ENCODE measurements around the gene MYBPHL. TPM values are rescaled to one million over a fixed set of nuclear protein-coding genes. Genes with fewer than 3 reads are reported as not detected.

MYBPHL gene
- total and polyA plus RNA-seq, 2 of the 13 experiments (the other 11 are each of a cell fraction or from before 2014, with no cell fraction given): 3.7 to 3.8 TPM

- 0 out of 2 replicates have a peak, but pooled peaks have one; percentile 12 for TF ChIP-seq POGK (CRISPR knock-in tag; conservative IDR thresholded peaks at IDR 0.05)
- TF ChIP-seq ZNF558 (CRISPR knock-in tag; IDR thresholded peaks at IDR 0.05; ENCODE audit: borderline replicate concordance): no peak
- no peak for TF ChIP-seq ZNF274 (CRISPR knock-in tag; IDR thresholded peaks at IDR 0.05)
- TF ChIP-seq ZNF546 (CRISPR knock-in tag; conservative IDR thresholded peaks at IDR 0.05): no peak
- no peak for TF ChIP-seq PHF21A (CRISPR knock-in tag; IDR thresholded peaks at IDR 0.05)
- no peak; the same call in 1 of the 2 replicates for TF ChIP-seq MTA1 (CRISPR knock-in tag; IDR thresholded peaks at IDR 0.05; ENCODE audit: borderline replicate concordance)
- no peak for TF ChIP-seq IKZF4 (CRISPR knock-in tag; IDR thresholded peaks at IDR 0.05; ENCODE audit: borderline replicate concordance, low read depth, not compliant biosample characterization)
- TF ChIP-seq NFYC (CRISPR knock-in tag; IDR thresholded peaks at IDR 0.05): no peak
- TF ChIP-seq THYN1 (CRISPR knock-in tag; IDR thresholded peaks at IDR 0.05; ENCODE audit: borderline replicate concordance, low read depth): no peak
- TF ChIP-seq NFE2L2 (IDR thresholded peaks at IDR 0.05; ENCODE audit: low read length): no peak
- TF ChIP-seq ZNF646 (CRISPR knock-in tag; IDR thresholded peaks at IDR 0.05): no peak
- TF ChIP-seq XRCC5 (optimal IDR thresholded peaks at IDR 0.05; ENCODE audit: low read length): peak; percentile 54
- TF ChIP-seq ZSCAN5A (CRISPR knock-in tag; IDR thresholded peaks at IDR 0.05; ENCODE audit: borderline replicate concordance): no peak
- TF ChIP-seq HNRNPUL1 (IDR thresholded peaks at IDR 0.05; ENCODE audit: low read depth, low read length): no peak
- 0 out of 2 replicates have a peak, but pooled peaks have one; percentile 19 for TF ChIP-seq PHF8 (CRISPR knock-in tag; IDR thresholded peaks at IDR 0.05)
These were observed 7.1 kb downstream of the MYBPHL start (continued) for GRCh38 chr1:109299558-109300343.
